Activated T-helper 17 cell treated with anti-CD3 and anti-CD28 coated beads, Interleukin-2, amount 50 U/mL, for 72 hours (primary cell): ENCODE results near the gene IL11. TPM values are rescaled to one million over a fixed set of nuclear protein-coding genes. Genes with fewer than 3 reads are reported as not detected.
A peak's percentile ranks its signal among the peaks of the same experiment; 100 is the strongest.
"Not testable (repeated sequence)": the region's sequence is repeated elsewhere in the genome, so short reads cannot be mapped to it uniquely, and the experiment has no call there.

ENCODE experiments used
- ATAC-seq: fragments of 150-1000 bp; cut with Tn5 transposase; replicated peaks from 2 replicates; pipeline ENCODE4 v1.10.0; 2021; ENCODE audit warnings: mild to moderate bottlenecking, moderate library complexity
- H3K27ac Mint-ChIP-seq: one replicate; pipeline ENCODE4 v1.8.0; 2022; ENCODE audit warnings: mixed read lengths
- H3K27me3 Mint-ChIP-seq: one replicate; pipeline ENCODE4 v1.8.0; 2022; ENCODE audit warnings: mixed read lengths
- H3K36me3 Mint-ChIP-seq: one replicate; pipeline ENCODE4 v1.8.0; 2022; ENCODE audit warnings: low read depth, mild to moderate bottlenecking, mixed read lengths
- H3K4me1 Mint-ChIP-seq: one replicate; pipeline ENCODE4 v1.8.0; 2022; ENCODE audit warnings: mixed read lengths
- H3K4me3 Mint-ChIP-seq: one replicate; pipeline ENCODE4 v1.8.0; 2022; ENCODE audit warnings: mild to moderate bottlenecking, mixed read lengths
- H3K9me3 Mint-ChIP-seq: one replicate; pipeline ENCODE4 v1.8.0; 2022; ENCODE audit warnings: mixed read lengths
- total RNA-seq, 2 donors: library from RNA; stranded (reverse); gene quantifications; one replicate each; pipeline ENCODE4 v1.2.3, GENCODE V29; 2022

The IL11 gene
- under 1 TPM; 0.15 to 0.95 TPM for total RNA-seq

DNA sequence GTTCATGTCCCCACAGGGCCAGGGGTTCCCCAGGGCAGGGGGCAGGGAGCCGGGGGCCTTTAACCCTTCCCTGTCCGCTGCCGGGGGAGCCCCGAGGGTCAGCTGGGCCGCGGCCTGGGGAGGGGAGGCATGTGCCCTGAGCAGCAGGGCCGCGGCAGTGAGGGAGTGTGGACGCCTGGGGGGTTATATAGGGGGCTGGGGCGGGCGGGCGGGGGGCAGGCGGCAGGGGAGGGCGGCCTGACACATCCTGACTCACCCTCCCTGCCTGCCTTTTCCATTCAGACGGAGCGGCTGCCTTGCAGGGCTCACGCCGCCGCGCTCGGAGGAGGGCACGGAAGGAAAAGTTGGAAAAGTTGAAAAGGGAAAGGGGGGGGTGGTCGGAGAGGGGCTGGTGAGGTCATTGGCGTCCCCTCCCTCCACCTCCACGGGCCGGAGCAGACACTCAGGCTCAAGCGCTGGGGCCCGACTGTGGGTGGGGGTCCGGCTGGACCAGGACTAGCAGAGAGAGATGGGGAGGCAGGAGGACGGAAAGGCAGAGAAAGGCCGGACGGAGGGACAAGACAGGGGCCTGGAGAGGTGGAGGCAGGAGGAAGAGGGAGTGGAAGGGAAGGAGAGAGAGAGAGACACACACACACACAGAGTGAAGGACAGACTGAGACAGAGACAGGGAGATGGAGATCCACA, at the start of gene IL11:
IL11 (minus strand) TSS at position 159 of the 684 bp plus-strand sequence; CDS start at position 6, 153 bp downstream.
- peak within 1 kb of the TSS; percentile 60 for H3K4me3 Mint-ChIP-seq
- no peak for ATAC-seq
- H3K4me1 Mint-ChIP-seq: peaks cover 7% of the 10 kb centered on the region
- no peak within 1 kb of the TSS for H3K27ac Mint-ChIP-seq
- H3K9me3 Mint-ChIP-seq: no peaks in the 10 kb centered on the region
- H3K27me3 Mint-ChIP-seq: peaks cover 28% of the 10 kb centered on the region
- peaks cover 6% of the 10 kb centered on the region for H3K36me3 Mint-ChIP-seq

DNA sequence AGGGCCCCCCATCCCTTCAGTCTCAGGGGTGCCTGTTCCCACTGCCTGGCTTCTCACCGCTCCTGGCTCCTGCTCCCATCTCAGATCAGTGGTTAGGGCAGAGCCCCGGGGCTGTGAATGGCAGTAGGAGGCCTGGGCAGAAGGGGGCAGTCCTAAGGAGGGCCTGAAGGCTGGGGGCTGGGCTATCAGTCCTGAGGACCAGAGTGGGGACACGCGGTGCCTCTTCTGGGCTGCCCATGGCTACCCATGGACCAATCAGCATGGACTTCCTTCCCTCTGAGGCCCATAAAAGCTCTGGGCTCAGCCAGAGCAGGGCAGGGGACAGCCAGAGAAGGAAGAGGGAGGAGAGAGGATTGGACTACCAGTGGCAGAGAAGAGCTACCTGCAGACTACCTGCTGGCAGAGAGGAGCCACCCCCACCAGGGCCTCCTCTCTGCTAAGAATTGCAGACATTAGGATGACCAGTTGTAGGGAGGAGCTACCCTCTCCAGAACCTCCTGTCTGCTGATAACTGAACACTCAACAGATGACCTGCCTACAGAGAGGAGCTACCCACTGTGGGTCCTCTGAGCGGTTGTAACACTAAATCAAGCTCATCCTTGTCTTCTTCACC, 49.5 kb upstream of the IL11 start:
- H3K36me3 Mint-ChIP-seq: no peaks in the 10 kb centered on the region
- H3K4me1 Mint-ChIP-seq: peaks cover 3% of the 10 kb centered on the region
- peaks cover 1% of the 10 kb centered on the region for H3K27me3 Mint-ChIP-seq
- H3K9me3 Mint-ChIP-seq: no peaks in the 10 kb centered on the region
- H3K27ac Mint-ChIP-seq: no peak overlapping the region
- no peak overlapping the region for H3K4me3 Mint-ChIP-seq
- no peak for ATAC-seq

GRCh38 chr19:55419103-55419502, 48.8 kb upstream of the IL11 start:
- Mint-ChIP-seq H3K9me3 (no peaks in the 10 kb centered on the region), H3K27me3 (no peaks in the 10 kb centered on the region), H3K27ac (no peak overlapping the region), H3K4me1 (peaks cover 3% of the 10 kb centered on the region), H3K4me3 (no peak overlapping the region), H3K36me3 (no peaks in the 10 kb centered on the region)
- ATAC-seq: no peak

GRCh38 chr19:55418185-55418584, 47.9 kb upstream of the IL11 start:
- Mint-ChIP-seq H3K4me3 (no peak overlapping the region), H3K27me3 (no peaks in the 10 kb centered on the region), H3K36me3 (no peaks in the 10 kb centered on the region), H3K9me3 (no peaks in the 10 kb centered on the region), H3K27ac (no peak overlapping the region), H3K4me1 (peaks cover 3% of the 10 kb centered on the region)
- ATAC-seq: peak; percentile 85

GRCh38 chr19:55410168-55410567, 39.9 kb upstream of the IL11 start:
- peaks cover 31% of the 10 kb centered on the region for H3K36me3 Mint-ChIP-seq
- no peak for ATAC-seq
- H3K27ac Mint-ChIP-seq: no peak overlapping the region
- H3K4me3 Mint-ChIP-seq: no peak overlapping the region
- H3K4me1 Mint-ChIP-seq: peaks cover 14% of the 10 kb centered on the region
- no peaks in the 10 kb centered on the region for H3K27me3 Mint-ChIP-seq
- H3K9me3 Mint-ChIP-seq: no peaks in the 10 kb centered on the region

GRCh38 chr19:55409179-55409578, 38.9 kb upstream of the IL11 start:
- ATAC-seq, H3K27me3 Mint-ChIP-seq, H3K9me3 Mint-ChIP-seq: not testable (repeated sequence)
- H3K36me3 Mint-ChIP-seq: peaks cover 40% of the 10 kb centered on the region
- H3K4me1 Mint-ChIP-seq: peaks cover 14% of the 10 kb centered on the region
- peak overlapping the region; percentile 98 for H3K27ac Mint-ChIP-seq
- peak overlapping the region; percentile 97 for H3K4me3 Mint-ChIP-seq

GRCh38 chr19:55408533-55408872, 38.2 kb upstream of the IL11 start:
- Mint-ChIP-seq H3K27ac (peak overlapping the region; percentile 98), H3K4me3 (peak overlapping the region; percentile 97), H3K4me1 (peaks cover 14% of the 10 kb centered on the region), H3K27me3 (no peaks in the 10 kb centered on the region), H3K9me3 (no peaks in the 10 kb centered on the region), H3K36me3 (peaks cover 47% of the 10 kb centered on the region)
- ATAC-seq: no peak

DNA sequence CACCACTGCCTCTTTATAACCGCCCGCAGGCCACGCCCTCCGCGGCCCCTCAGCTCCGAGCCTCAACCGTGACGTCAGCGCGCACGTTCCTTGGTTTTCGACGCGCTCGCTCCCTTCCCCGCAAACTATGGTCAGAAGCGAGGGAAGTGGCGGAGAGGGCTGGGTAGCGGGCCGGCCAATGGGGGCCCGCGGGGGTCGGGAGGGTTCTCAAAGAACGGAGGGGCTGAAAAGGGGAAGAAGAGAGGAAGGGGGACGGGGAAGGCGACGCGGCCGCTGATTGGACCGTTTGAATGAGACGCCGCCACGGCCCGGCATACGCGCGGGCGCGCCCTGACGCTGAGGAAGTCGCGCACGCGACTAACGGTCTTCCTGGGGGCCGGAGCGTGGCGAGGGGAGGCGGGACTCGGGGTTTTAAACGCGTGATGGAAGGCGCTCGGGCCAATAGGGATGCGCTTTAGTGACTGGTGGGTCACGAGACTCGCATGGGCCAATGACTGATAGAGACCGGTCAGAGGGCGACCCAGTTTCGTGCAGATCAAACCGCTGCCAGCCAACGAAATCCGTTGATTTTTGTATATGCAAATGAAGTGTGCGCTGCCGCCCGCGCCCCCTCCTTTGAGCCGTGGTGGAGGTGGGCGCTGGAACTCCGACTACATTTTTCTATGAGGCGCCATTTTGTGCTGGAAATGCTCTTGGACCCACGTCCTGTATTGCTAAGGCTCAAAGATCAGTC, 37.7 kb upstream of the IL11 start:
- Mint-ChIP-seq H3K9me3 (no peaks in the 10 kb centered on the region), H3K4me3 (peak overlapping the region; percentile 97), H3K4me1 (peaks cover 14% of the 10 kb centered on the region), H3K27me3 (no peaks in the 10 kb centered on the region), H3K36me3 (peaks cover 53% of the 10 kb centered on the region), H3K27ac (peak overlapping the region; percentile 98)
- ATAC-seq: peak; percentile 94

- not testable (repeated sequence) for H3K27me3 Mint-ChIP-seq, ATAC-seq, H3K9me3 Mint-ChIP-seq
- peaks cover 57% of the 10 kb centered on the region for H3K36me3 Mint-ChIP-seq
- peak within 1 kb of the TSS; percentile 98 for H3K27ac Mint-ChIP-seq
- H3K4me1 Mint-ChIP-seq: peaks cover 14% of the 10 kb centered on the region
- peak within 1 kb of the TSS; percentile 97 for H3K4me3 Mint-ChIP-seq
Measured at GRCh38 chr19:55407550-55407799, 37.2 kb upstream of the IL11 start, which contains the start of gene UBE2S. Gene UBE2S (minus strand): TSS chr19:55407788. CDS start chr19:55407589, 199 bp downstream.

DNA sequence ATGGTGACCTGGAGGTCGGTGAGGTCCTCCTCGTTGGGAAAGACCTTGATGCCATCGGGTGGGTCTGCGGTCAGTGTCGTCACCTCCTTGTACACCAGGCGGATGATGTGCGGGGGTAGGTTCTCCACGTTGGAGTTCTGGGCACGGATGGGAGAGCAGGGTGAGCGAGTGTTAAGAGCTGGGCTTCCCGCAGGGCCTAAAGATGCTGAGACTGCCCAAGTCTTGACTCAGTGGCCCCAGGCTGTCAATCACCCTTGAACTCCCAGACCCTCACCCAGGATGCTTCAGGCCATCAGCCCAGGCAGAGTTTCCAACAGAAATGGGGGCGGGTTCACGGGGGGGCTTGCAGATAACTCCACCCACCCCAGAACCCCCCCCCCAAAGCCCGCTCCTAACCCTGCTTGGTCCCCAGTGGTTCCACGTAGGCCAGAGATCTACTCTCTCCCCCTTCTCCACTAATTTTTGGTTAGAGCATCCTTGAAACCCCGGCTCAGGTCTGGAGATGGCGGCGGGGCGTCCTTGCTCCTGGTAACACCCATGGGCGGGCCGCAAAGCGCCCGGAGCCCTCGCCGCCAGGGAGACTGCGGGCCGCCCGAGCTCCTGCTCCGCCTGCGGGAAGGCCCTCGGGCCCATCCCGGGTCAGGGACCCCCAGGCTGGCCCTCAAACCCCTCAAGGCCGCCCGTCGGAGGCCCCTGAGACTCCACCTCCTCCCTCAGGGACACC, 36.7 kb upstream of the IL11 start:
- peak overlapping the region; percentile 98 for H3K27ac Mint-ChIP-seq
- H3K4me3 Mint-ChIP-seq: peak overlapping the region; percentile 97
- H3K27me3 Mint-ChIP-seq: no peaks in the 10 kb centered on the region
- peak; percentile 2 for ATAC-seq
- H3K36me3 Mint-ChIP-seq: peaks cover 62% of the 10 kb centered on the region
- no peaks in the 10 kb centered on the region for H3K9me3 Mint-ChIP-seq
- peaks cover 14% of the 10 kb centered on the region for H3K4me1 Mint-ChIP-seq

DNA sequence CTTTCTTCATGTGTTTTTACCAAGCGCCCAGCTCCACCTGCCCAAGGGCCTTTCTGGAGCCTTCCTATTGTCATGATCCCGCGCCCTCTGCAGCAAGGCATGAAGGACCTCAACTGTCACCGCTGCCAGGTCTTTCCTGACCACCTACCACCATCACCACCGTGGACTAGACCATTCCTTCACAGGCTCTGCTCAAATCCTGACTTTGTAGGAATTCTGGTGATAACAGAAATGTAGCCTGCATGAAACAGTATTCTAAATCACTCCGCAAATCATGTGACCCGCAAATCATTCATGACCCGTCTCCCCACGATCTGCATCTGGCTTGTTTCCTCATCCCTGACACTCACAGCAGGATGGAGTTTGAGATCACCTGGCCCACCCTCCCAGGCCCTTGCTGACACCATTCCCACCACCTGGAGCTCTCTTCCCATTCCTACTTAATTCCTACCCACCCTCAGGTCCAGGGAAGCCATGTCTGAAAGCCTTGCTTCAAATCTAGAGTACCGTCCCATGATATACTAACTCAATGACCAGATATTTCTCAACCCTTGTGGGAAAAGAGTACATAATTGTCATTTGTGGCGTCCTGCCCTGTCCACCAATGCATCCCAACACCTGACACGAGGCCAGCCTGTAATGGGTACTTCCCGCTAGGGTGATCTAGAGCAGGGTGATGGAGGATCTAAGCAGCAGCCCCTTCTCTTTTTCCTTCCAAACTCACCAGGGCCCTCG, 36.0 kb upstream of the IL11 start:
- H3K4me1 Mint-ChIP-seq: peaks cover 14% of the 10 kb centered on the region
- H3K27ac Mint-ChIP-seq: peak overlapping the region; percentile 90
- H3K27me3 Mint-ChIP-seq: no peaks in the 10 kb centered on the region
- no peaks in the 10 kb centered on the region for H3K9me3 Mint-ChIP-seq
- H3K36me3 Mint-ChIP-seq: peaks cover 67% of the 10 kb centered on the region
- peak overlapping the region; percentile 97 for H3K4me3 Mint-ChIP-seq
- no peak for ATAC-seq

- no peak for ATAC-seq
- Mint-ChIP-seq H3K27me3 (no peaks in the 10 kb centered on the region), H3K36me3 (peaks cover 72% of the 10 kb centered on the region), H3K27ac (peak overlapping the region; percentile 90), H3K4me3 (peak overlapping the region; percentile 97), H3K9me3 (no peaks in the 10 kb centered on the region), H3K4me1 (peaks cover 14% of the 10 kb centered on the region)
Measured at GRCh38 chr19:55405638-55406037, 35.4 kb upstream of the IL11 start.

GRCh38 chr19:55402509-55402908, 32.2 kb upstream of the IL11 start:
- Mint-ChIP-seq H3K4me3 (no peak overlapping the region), H3K27me3 (no peaks in the 10 kb centered on the region), H3K9me3 (no peaks in the 10 kb centered on the region), H3K36me3 (peaks cover 70% of the 10 kb centered on the region), H3K27ac (no peak overlapping the region), H3K4me1 (peaks cover 23% of the 10 kb centered on the region)
- ATAC-seq: no peak

DNA sequence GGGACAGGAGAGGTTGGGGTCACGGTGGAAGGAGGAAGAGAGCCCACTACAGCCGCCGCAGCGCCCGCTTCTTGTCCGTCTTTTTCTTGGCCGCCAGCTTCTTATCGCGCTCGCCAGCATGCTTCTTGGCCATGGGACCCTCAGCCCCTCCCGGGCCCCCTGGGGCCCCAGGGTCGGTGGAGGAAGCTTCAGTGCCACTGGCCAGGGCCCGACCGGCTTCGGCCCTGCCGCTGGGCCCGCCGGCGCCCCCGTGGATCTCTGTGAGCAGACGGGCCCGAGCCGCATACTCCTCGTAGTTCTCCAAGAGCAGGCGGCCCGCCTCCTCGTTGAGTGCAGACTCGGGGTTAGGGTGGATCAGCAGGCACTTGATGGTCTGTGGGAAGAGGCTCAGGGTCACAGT, 31.1 kb upstream of the IL11 start:
- H3K36me3 Mint-ChIP-seq: peaks cover 59% of the 10 kb centered on the region
- ATAC-seq, H3K27ac Mint-ChIP-seq, H3K27me3 Mint-ChIP-seq, H3K9me3 Mint-ChIP-seq, H3K4me3 Mint-ChIP-seq: not testable (repeated sequence)
- H3K4me1 Mint-ChIP-seq: peaks cover 20% of the 10 kb centered on the region
